Measurements from ENCODE around the gene SPATA13. TPM values are rescaled to one million over a fixed set of nuclear protein-coding genes. Genes with fewer than 3 reads are reported as not detected.
A peak's percentile ranks its signal among the peaks of the same experiment; 100 is the strongest.

Gene SPATA13
- total and polyA plus RNA-seq, 2 donors (not counting 1 experiment from before 2014, with no cell fraction given): 11.6 to 24.6 TPM

DNA sequence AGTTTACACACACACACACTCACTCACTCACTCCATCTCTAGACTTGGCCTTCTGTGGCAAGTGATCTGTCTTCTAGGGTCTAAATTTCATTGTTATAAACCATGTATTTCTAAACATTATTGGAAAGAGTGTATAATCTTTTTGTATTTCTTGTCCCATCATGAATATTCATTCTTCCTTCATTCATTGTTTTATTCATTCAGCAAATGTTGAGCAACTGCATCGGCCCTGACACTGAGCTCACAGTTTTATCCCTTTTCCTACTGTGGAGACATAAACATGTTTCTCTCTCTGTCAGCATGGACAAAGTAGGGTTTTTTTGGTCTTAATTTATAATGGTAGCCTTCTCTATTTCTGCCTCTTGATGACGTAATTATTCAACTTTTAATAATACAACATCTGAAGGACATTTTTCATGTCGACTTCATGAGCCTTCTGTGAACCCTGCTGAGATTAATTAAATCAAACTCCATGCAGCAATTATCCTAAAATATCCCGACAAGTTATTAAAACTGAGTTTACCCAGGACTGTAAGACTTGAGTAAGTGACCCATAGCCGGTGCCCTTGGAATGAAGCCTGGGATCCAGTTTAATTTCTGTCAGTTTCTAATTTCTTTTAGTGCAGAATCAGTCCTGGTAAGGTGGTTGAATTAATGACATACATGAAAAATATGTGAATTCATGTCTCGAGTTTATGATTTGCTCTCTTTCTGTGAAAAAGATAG, 7.3 kb downstream of the SPATA13 start:
- DNase-seq (ENCODE audit: low read depth in 2 of 2): no peak
- H3K9me3 ChIP-seq (ENCODE audit: control insufficient read depth, insufficient read depth, low read depth, low read length): no peaks in the 10 kb centered on the region
- H3K36me3 ChIP-seq (ENCODE audit: control insufficient read depth, insufficient read depth, low read length): no peaks in the 10 kb centered on the region
- no peaks in the 10 kb centered on the region for H4K20me1 ChIP-seq (ENCODE audit: control insufficient read depth, extremely low read depth, insufficient read depth, low read length)
- H3K4me1 ChIP-seq (ENCODE audit: control insufficient read depth, extremely low read depth, insufficient read depth, low read length): peaks cover 8% of the 10 kb centered on the region
- no peak for TF ChIP-seq EZH2 (IDR thresholded peaks at IDR 0.05; ENCODE audit: low read length, missing control alignments)
- TF ChIP-seq, protein P1, sequence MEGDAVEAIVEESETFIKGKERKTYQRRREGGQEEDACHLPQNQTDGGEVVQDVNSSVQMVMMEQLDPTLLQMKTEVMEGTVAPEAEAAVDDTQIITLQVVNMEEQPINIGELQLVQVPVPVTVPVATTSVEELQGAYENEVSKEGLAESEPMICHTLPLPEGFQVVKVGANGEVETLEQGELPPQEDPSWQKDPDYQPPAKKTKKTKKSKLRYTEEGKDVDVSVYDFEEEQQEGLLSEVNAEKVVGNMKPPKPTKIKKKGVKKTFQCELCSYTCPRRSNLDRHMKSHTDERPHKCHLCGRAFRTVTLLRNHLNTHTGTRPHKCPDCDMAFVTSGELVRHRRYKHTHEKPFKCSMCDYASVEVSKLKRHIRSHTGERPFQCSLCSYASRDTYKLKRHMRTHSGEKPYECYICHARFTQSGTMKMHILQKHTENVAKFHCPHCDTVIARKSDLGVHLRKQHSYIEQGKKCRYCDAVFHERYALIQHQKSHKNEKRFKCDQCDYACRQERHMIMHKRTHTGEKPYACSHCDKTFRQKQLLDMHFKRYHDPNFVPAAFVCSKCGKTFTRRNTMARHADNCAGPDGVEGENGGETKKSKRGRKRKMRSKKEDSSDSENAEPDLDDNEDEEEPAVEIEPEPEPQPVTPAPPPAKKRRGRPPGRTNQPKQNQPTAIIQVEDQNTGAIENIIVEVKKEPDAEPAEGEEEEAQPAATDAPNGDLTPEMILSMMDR (conservative IDR thresholded peaks at IDR 0.05 in 1 of 2, IDR thresholded peaks at IDR 0.05 in 1 of 2; ENCODE audit: low read depth in 1 of 2, low read length in 2 of 2): no peak
- H3K27me3 ChIP-seq (ENCODE audit: control insufficient read depth, insufficient read depth, low read length): no peaks in the 10 kb centered on the region
- no peak overlapping the region for H2AFZ ChIP-seq (ENCODE audit: low read length)
- no peak overlapping the region for H3K4me2 ChIP-seq (ENCODE audit: extremely low read depth, insufficient read depth, low read length)
- H3K27ac ChIP-seq (ENCODE audit: insufficient read depth, low read length): no peak overlapping the region
- peaks cover 4% of the 10 kb centered on the region for H3K79me2 ChIP-seq (ENCODE audit: control insufficient read depth, insufficient read depth, low read length)
- no peak overlapping the region for H3K9ac ChIP-seq (ENCODE audit: insufficient read depth, low read length)
- H3K4me3 ChIP-seq (replicated peaks in 1 of 4; ENCODE audit: control extremely low read depth in 1 of 4, insufficient read depth in 1 of 4, low read depth in 3 of 4, low read length in 4 of 4): no peak overlapping the region

GRCh38 chr13:24168392-24168750, 7.9 kb downstream of the SPATA13 start:
- peaks cover 3% of the 10 kb centered on the region for H3K79me2 ChIP-seq (ENCODE audit: control insufficient read depth, insufficient read depth, low read length)
- H3K4me3 ChIP-seq (replicated peaks in 1 of 4; ENCODE audit: control extremely low read depth in 1 of 4, insufficient read depth in 1 of 4, low read depth in 3 of 4, low read length in 4 of 4): no peak overlapping the region
- H3K9ac ChIP-seq (ENCODE audit: insufficient read depth, low read length): no peak overlapping the region
- TF ChIP-seq EZH2 (IDR thresholded peaks at IDR 0.05; ENCODE audit: low read length, missing control alignments): no peak
- TF ChIP-seq, protein P1 (conservative IDR thresholded peaks at IDR 0.05 in 1 of 2, IDR thresholded peaks at IDR 0.05 in 1 of 2; ENCODE audit: low read depth in 1 of 2, low read length in 2 of 2): no peak
- peaks cover 8% of the 10 kb centered on the region for H3K4me1 ChIP-seq (ENCODE audit: control insufficient read depth, extremely low read depth, insufficient read depth, low read length)
- no peak overlapping the region for H2AFZ ChIP-seq (ENCODE audit: low read length)
- H3K27ac ChIP-seq (ENCODE audit: insufficient read depth, low read length): no peak overlapping the region
- no peaks in the 10 kb centered on the region for H4K20me1 ChIP-seq (ENCODE audit: control insufficient read depth, extremely low read depth, insufficient read depth, low read length)
- no peaks in the 10 kb centered on the region for H3K36me3 ChIP-seq (ENCODE audit: control insufficient read depth, insufficient read depth, low read length)
- peak overlapping the region; percentile 40 for H3K4me2 ChIP-seq (ENCODE audit: extremely low read depth, insufficient read depth, low read length)
- peak in 1 of 2 donors; percentile 79 for DNase-seq (ENCODE audit: low read depth in 2 of 2)
- H3K9me3 ChIP-seq (ENCODE audit: control insufficient read depth, insufficient read depth, low read depth, low read length): no peaks in the 10 kb centered on the region
- H3K27me3 ChIP-seq (ENCODE audit: control insufficient read depth, insufficient read depth, low read length): no peaks in the 10 kb centered on the region

DNA sequence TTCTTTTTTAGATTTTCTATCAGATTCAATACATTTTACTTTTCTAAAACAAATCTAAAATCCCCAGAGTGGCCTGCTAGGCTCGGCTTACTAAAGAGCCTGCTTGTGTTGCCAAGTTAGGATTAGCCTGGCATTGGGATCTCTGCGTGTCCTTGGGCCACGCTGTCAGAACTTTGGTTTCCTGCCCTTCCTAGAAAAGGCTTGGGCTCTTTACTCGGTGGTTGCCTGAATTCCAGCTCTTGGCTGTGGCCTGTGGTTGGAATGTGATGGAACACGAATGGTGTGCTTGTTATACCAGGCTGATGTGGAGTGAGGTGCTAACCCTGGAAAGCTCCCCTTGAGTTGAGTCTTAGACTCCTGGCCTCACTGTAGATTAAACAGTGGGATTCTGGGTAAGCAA, 8.5 kb downstream of the SPATA13 start:
- no peaks in the 10 kb centered on the region for H4K20me1 ChIP-seq (ENCODE audit: control insufficient read depth, extremely low read depth, insufficient read depth, low read length)
- no peak overlapping the region for H2AFZ ChIP-seq (ENCODE audit: low read length)
- H3K4me1 ChIP-seq (ENCODE audit: control insufficient read depth, extremely low read depth, insufficient read depth, low read length): peaks cover 8% of the 10 kb centered on the region
- H3K4me2 ChIP-seq (ENCODE audit: extremely low read depth, insufficient read depth, low read length): no peak overlapping the region
- TF ChIP-seq EZH2 (IDR thresholded peaks at IDR 0.05; ENCODE audit: low read length, missing control alignments): no peak
- TF ChIP-seq, protein P1 (conservative IDR thresholded peaks at IDR 0.05 in 1 of 2, IDR thresholded peaks at IDR 0.05 in 1 of 2; ENCODE audit: low read depth in 1 of 2, low read length in 2 of 2): no peak
- no peaks in the 10 kb centered on the region for H3K27me3 ChIP-seq (ENCODE audit: control insufficient read depth, insufficient read depth, low read length)
- no peak overlapping the region for H3K27ac ChIP-seq (ENCODE audit: insufficient read depth, low read length)
- H3K79me2 ChIP-seq (ENCODE audit: control insufficient read depth, insufficient read depth, low read length): peaks cover 3% of the 10 kb centered on the region
- H3K9me3 ChIP-seq (ENCODE audit: control insufficient read depth, insufficient read depth, low read depth, low read length): no peaks in the 10 kb centered on the region
- H3K36me3 ChIP-seq (ENCODE audit: control insufficient read depth, insufficient read depth, low read length): no peaks in the 10 kb centered on the region
- H3K9ac ChIP-seq (ENCODE audit: insufficient read depth, low read length): no peak overlapping the region
- no peak overlapping the region for H3K4me3 ChIP-seq (replicated peaks in 1 of 4; ENCODE audit: control extremely low read depth in 1 of 4, insufficient read depth in 1 of 4, low read depth in 3 of 4, low read length in 4 of 4)
- DNase-seq (ENCODE audit: low read depth in 2 of 2): peak in 1 of 2 donors; percentile 73

All from fibroblast of lung (primary cell).